GM10248 (cell line): ENCODE data around the gene TIMM17A.
"Not testable (repeated sequence)": the region's sequence is repeated elsewhere in the genome, so short reads cannot be mapped to it uniquely, and the experiment has no call there.

Experiments used
- CTCF ChIA-PET: fragments of 300-600 bp; sonication (Branson Sonifier 250); formaldehyde crosslinking; extraction: SDS; loops from one replicate; lab custom pipeline; 2021; ENCODE audit warnings: antibody characterized with exemption; lab: Yijun Ruan, JAX
- POLR2A ChIA-PET: fragments of 350-650 bp; sonication (Branson Sonifier 250); formaldehyde crosslinking; extraction: SDS; loops from one replicate; lab custom pipeline; 2020; ENCODE audit warnings: antibody characterized with exemption; lab: Yijun Ruan, JAX
- DNase-seq: peaks from one replicate; pipeline ENCODE4 v3.0.0; 2012; ENCODE audit errors: extremely low spot score
- TF ChIP-seq, protein P1 (sequence below): IDR thresholded peaks from 2 replicates; pipeline ENCODE4 v1.5.1; 2012; ENCODE audit warnings: mild to moderate bottlenecking, low read depth; ENCODE audit errors: extremely low read depth, missing control alignments, control extremely low read depth

The TIMM17A gene

GRCh38 chr1:202018468-202019234, 63.3 kb downstream of the TIMM17A start:
- no peak for DNase-seq
- POLR2A ChIA-PET, result no interaction called here
- CTCF ChIA-PET, result interaction anchor here (1.7 kb wide), 1 partner anchor 11 kb away, joined by 11 read pairs; no protein-coding TSS in a partner anchor
- TF ChIP-seq, protein P1, sequence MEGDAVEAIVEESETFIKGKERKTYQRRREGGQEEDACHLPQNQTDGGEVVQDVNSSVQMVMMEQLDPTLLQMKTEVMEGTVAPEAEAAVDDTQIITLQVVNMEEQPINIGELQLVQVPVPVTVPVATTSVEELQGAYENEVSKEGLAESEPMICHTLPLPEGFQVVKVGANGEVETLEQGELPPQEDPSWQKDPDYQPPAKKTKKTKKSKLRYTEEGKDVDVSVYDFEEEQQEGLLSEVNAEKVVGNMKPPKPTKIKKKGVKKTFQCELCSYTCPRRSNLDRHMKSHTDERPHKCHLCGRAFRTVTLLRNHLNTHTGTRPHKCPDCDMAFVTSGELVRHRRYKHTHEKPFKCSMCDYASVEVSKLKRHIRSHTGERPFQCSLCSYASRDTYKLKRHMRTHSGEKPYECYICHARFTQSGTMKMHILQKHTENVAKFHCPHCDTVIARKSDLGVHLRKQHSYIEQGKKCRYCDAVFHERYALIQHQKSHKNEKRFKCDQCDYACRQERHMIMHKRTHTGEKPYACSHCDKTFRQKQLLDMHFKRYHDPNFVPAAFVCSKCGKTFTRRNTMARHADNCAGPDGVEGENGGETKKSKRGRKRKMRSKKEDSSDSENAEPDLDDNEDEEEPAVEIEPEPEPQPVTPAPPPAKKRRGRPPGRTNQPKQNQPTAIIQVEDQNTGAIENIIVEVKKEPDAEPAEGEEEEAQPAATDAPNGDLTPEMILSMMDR, result no peak

GRCh38 chr1:202019235-202019558, 63.9 kb downstream of the TIMM17A start:
- CTCF ChIA-PET, DNase-seq, POLR2A ChIA-PET: not testable (repeated sequence)
